ENCODE measurements around the gene STKLD1.
A peak's percentile ranks its signal among the peaks of the same experiment; 100 is the strongest.
"Not testable (repeated sequence)": the region's sequence is repeated elsewhere in the genome, so short reads cannot be mapped to it uniquely, and the experiment has no call there.

The STKLD1 gene

DNA sequence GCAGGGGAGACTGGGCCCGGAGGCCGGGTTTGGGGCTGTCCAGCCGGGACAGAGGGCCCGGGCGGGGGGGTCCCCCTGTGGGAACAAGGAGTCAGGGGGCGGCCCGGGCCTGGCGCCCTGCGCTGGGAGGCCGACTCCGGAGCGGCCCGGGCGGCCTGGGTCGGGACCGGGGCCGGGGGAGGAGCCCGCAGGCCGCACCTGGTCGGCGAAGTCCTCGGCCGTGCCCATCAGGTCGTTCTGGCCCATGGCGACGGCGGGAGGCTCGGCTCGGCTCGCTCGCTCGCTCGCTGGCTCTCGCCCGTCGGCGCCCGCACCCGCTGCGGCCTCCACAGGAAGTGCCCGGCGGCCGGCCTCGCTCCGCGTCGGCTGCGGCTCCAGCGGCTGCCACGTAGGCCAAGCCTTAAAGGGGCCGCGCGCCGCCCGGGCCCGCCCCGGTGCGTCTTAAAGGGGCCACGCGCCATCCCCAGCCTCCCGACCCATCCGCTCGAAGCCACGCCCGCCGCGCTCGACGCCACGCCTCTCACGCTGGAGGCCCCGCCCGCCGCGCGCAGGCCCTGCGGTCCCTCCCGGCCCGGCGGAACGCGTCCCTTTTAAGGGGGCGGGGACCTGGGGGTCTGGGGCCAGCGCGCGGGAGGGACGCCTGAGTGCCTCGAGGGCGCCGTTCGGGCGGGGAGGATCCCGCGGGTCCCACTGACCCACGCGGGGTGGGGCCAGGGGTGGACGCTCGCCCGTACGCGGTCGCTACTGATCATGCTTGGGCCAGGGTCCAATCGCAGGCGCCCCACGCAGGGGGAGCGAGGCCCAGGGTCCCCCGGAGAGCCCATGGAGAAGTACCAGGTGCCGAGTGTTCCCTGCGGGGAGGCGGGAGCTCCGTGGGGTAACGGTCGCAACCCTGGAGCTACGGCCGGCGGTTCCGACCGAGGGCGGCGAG, at the start of gene STKLD1, which contains the start of gene SURF4:
TSS of gene STKLD1 (plus strand) at position 643 of the 931 bp plus-strand sequence. CDS start at position 751, 108 bp downstream.
TSS of gene SURF4 (minus strand) at position 337 of the 931 bp plus-strand sequence. CDS start at position 246, 91 bp downstream.
- DNase-seq (ENCODE audit: low read depth) = peak; percentile 86

DNA sequence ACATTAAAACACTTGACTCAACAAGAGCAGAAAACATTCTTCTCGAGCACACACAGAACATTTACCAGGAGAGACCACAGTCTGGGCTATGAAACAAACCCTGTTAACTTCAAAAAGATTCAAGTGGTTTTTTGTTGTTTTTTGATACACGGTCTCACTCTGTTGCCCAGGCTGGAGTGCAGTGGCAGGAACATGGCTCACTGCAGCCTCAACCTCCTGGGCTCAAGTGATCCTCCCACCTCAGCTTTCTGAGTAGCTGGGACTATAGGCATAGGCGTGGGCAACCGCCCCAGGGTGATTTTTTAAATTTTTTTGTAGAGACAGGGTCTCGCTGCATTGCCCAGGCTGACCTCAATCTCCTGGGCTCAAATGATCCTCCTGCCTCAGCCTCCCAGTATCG, 49.1 kb upstream of the STKLD1 start:
- DNase-seq (ENCODE audit: low read depth) = not testable (repeated sequence)

DNA sequence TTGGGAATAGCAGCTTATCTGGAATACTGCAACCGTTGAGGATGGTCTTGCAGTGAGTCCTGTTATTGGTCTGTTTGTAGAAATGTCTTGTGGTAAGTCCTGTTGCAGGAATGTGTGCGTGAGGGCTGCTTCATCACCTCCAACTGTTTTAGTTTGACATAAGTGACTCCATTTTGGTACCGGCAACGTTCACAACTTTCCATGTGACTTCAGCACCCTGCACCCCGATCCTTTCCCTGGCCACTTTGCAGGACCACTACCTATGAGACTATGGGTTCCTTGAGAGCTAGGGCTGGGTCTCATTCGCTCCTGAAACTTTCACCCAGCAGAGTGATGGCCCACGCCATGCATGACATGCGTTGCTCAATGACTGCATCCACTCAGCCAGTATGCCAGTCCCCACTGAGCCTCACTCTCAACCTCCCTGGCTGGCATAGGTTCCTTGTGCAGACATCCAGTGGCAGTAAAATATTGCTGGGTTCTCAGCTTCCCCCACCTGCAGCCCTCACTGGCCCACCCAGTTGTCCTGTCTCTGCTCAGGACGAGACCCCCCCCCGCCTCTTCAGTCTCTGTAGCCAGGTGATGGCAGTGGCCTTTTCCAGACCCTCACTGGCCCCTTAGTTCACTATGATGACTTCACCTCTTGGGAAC, 48.2 kb upstream of the STKLD1 start:
- no peak for DNase-seq (ENCODE audit: low read depth)

DNA sequence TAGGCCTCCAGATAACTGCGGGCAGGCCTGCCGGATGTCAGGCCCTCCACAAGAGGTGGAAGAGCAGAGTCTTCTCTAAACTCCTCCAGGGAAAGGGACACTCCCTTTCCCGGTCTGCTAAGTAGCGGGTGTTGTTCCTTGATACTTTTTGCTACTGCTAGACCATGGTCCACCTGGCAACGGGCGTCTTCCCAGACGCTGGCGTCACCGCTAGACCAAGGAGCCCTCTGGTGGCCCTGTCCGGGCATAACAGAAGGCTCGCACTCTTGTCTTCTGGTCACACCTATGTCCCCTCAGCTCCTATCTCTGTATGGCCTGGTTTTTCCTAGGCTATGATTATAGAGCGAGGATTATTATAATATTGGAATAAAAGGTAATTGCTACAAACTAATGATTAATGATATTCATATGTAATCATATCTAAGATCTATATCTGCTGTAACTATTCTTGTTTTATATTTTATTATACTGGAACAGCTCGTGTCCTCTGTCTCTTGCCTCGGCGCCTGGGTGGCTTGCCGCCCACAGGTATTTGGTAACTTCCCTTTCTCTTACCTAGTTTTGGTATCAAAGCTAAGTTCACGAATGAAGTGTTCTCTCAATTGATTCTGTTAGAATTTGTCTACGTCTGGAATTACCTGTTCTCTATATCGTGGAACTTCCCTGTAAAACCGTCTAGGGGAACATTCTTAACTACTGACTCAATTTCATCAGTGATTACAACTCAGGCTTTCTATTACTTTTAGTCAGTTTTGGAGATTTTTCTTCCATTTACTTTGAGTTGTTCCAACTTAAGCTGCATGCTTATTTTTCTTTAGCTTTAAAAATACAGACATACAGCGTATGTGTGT, 46.6 kb upstream of the STKLD1 start:
- not testable (repeated sequence) for DNase-seq (ENCODE audit: low read depth)

DNA sequence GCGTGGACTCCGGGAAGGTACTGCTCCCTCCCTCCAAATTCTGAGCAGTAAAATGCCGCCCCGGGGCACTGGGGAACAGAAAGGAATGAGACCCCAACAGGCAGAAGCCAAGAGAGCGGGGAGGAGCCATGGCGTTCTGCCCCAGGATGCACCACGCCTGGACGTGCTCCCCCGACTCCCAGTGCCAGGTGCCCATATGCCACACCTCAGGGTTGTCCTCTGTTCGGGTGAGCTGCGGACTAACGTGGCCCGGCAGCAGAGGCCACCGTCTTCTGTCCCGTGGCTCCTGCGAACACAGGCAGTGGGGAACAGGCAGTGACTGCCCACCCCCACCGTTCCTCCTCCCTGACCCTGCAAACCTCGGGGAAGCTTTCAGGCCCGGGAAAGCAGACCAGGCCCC, 44.9 kb upstream of the STKLD1 start:
- DNase-seq (ENCODE audit: low read depth) = no peak

DNA sequence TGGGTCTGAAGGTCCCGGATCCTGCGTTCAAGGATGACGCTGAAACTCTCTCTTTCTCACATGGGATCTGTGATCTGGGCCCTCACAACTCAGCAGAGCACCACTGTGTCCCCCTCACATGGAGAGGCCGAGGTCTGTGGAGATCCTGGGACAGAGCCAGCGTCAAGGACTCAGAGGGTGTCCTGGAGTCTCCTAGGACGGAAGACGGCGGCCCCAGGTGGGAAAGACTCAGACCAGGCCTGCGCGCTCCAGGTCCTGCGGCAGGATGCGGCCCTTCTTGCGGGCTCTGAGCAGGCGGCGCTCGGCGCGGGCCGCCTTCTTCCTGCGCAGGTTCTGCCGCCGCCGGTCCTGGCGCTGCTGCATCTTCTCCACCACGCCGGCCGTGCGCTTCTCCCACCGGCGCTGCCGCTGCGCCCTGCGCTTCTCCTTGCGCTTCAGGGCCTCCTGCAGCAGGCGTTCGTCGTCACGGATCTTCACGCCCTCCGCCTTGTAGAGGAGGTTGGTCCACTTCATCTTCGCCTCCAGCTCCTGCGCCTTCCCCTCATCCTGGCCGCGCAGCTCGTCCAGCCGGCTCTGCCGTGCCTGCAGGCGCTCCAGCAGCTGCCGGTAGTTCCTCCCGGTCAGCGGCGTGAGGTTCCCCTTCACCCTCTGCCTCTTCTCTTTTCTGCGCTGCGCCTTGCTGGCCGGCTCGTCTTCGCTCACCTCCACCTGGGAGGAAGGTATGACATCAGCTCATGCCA, 44.4 kb upstream of the STKLD1 start:
- no peak for DNase-seq (ENCODE audit: low read depth)

DNA sequence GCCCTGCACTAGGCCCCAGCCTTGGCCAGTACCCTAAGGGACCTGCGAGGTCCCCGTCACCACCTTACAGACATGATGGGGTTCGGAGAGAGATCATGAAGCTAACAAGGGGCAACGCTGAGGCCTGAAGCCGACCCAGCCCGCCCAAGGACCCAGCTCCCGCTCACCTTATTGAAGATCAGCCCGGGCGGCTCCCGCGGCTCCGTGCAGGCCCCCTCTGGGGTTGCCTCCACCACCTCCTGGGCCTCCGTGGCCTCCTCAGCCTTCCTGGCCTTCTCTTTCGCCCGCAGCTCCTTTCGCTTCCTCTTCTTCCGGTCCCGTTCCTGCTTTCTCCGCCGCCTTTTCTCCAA, 43.8 kb upstream of the STKLD1 start:
- no peak for DNase-seq (ENCODE audit: low read depth)

DNA sequence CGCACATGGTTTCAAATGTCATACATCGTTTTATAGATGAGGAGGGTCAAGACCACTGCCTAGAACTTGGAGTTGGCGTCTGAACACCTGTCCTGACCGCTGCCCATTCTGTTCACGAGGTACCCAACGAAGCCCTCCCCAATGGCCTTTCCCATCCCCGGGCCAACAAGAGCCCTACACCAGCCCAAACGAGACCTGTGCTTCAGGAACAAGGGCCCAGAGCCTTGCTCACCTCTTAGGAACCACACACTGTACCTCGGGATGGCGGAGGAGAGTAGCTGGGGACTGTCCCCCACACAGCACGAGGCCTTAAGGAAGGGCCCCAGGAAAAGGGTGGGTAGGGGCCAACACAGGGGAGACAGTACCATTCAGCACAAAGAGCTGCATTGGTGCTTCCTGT, 43.2 kb upstream of the STKLD1 start:
- no peak for DNase-seq (ENCODE audit: low read depth)

DNA sequence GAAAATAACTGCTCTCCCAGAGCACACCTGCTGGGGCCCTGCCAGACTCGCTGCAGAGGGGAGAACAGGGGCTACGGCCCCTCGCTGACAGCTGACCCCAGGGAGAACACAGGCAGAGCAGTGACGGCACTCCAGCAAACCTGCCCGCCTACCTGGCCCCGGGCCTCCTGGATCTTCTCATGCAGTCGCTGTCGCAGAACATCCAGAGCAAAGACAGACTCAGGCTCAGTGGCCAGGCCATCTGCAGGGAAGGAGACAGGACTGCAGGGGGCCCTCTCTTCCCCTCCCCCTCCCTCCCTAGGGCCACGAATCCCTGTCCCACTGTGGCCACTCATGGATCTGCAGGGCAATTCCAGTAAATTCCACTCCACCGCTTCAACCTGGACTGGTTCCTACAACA, 42.6 kb upstream of the STKLD1 start:
- DNase-seq (ENCODE audit: low read depth) = no peak

DNA sequence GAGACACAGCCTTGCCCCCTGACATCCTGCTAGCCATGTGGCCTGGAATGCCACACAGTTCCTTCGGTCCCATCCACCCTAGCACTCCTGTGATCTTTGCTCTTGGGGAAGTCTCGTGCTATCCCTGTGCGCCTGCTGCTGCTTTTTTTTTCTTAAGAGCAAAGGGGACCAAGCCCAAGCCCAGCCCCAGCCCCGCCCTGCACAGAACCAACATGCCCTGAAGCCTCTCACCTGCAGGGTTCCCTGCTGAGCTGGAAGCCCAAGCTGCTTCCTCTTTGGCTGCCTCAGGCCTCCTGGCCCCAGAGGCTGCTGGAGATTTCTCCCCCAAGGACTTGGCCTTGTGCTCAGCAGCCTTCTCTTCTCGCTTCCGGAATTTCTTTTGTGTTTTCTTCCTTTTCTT, 42.0 kb upstream of the STKLD1 start:
- DNase-seq (ENCODE audit: low read depth) = no peak

DNA sequence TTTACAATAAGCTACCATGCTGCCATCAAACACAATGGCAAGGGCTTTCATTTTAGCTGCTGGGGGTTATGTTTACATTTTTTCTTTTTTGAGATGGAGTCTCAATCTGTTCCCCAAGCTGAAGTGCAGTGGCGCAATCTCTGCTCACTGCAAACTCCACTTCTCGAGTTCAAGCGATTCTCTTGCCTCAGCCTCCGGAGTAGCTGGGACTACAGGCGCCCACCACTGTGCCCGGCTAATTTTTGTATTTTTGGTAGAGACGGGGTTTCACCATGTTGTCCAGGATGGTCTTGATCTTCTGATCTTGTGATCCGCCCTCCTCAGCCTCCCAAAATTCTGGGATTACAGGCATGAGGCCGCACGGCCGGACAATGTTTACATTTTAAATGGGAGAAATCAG, 41.3 kb upstream of the STKLD1 start:
- not testable (repeated sequence) for DNase-seq (ENCODE audit: low read depth)

DNA sequence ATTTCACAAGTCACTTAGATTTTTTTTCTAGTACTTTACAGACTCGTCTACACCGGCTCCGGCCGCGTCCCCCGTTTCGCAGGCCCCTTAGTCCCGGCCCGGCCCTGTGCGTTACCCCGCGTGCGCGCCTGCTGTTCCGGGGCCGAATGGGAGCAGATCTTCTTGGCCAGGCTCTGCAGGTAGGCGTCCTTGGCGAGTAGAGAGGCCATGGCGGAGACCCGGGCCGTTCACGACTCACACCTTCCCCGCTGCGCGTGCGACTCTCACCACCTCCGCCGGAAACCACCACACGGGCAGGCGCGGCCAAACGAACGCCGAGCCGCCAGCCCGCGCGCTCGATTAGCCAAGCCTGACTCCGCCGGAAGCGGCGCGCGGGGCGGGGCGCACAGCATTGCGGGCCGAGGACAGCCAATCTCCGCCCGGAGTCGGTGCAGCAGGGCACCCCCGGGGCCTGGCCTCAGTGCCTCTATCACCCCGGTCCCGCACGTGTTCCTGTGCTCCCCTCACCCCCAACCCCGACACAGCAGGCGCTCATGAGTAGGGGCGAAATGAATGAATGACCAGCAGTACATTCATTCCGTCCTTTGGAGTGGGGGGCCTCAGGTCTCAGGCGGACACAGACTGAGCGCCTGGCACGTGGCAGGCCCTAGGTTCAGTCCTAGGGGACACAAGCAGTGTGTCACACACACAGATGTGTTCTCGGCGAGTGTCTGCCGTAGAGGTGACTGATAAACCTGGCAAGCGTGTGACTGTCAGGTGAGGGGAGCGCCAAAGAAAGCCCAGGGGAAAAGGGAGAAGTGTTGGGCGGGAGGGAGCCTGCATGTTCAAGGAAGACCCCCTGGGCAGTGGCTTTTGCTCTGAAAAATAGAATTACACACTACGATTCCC, 40.0 kb upstream of the STKLD1 start, which contains the start of gene SURF6:
TSS of gene SURF6 (minus strand) at position 265 of the 888 bp plus-strand sequence. CDS start at position 209, 56 bp downstream.
- DNase-seq (ENCODE audit: low read depth) = peak; percentile 86

DNA sequence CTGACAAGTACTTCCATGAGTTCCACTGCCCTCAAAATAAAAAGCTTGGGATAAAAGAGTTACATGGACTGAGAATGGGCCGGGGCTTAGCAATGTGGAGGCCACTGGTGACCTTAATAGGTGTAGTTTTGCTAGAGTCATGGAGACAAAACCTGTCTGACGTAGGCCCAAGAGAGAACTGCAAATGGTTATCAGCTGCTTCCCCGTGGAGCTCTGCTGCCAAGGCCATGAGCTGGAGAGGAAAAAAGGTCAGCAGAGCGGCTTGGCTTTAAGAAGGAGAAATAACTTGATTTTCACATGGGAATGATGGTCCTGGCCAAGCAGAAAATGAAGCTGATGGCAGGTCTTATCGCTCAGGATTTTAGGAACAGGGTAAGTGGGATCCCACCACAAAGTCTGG, 36.5 kb upstream of the STKLD1 start:
- DNase-seq (ENCODE audit: low read depth) = no peak

DNA sequence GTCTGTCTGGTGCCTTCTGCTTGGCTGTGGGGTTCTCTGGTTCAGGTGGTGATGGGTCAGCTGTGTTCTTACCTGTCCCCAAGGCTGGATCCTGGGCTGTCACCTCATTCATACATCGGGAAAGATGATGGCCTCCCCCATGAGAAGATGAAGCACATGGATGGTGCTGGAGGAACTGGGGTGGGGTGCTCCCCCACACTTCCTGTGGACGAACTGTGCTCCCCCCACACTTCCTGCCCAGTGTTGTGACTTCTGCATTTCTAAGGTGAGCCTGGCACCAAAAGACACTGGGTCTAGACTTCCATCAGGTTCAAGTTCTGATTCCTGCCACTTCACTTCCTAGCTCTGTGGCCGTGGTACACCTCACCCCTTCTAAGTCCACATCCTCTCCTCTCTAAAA, 35.9 kb upstream of the STKLD1 start:
- DNase-seq (ENCODE audit: low read depth) = no peak

DNA sequence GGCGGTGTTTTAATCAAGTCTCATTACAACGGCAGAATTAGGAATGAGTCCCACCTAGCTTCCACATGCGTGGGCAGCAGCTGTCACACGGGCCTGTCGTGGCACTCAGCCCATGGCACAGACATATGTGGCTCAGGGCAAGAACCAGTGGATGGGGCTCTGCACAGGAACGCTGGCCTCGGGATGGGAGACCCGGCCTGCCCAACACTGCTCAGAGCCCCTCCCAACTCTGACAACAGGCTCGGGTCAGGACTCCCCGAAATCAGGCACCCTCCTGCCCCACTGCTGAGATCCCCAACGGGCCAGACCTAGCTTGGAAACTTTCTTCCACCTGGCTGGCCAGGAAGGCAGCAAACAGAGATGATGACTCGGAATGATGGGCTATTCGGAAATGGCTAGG, 35.2 kb upstream of the STKLD1 start:
- DNase-seq (ENCODE audit: low read depth) = no peak

DNA sequence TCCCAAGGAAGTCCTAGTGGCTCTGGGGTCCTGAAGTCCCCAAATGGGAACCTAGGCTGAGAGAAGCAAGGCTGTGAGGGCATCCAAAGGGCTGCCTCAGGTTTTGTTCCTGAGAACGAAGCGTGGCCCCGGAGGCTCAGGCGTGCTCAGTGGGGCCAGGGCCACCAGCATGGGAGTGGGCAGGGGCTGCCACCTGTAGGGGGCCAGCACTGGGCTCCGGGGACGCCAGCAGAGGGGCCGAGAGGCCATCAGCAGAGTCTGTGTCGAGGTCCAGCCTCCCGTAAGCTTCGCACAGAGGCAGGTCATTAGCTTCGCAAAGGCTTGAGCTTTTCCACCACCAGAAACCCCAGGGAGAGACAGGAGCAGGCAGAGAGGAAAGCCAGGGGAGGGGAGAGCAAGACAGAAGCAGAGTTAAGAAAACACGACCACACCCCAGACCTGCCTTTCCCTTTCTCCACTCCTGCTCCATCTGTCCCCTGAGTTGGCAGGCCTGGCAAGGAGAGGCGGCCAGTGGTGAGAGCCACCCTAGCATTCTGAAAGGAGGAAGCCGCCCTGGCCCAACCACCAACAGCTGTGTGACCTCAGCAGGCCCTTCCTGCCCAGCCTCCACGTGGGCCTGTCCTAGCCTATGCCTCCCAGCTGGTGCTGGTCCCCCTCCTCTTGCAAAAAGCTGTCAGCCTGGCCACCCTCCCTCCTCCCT, 34.6 kb upstream of the STKLD1 start:
- no peak for DNase-seq (ENCODE audit: low read depth)

DNA sequence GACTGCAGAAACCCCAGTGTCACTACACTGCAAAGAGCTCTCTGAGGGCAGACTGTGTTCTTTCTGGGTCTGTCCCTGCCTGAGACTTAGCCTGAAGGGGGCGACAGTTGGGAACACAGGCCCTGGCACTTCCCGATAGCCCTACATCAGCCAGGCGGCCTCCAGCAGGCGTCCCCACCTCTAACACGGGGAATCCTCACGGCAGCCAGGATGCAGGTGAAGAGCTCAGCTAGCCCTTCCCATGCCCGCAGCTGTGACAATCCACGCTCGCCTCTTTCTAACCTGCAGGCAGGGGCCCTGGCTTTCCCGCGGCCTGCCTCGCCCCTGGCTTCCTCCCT, 34.1 kb upstream of the STKLD1 start:
- no peak for DNase-seq (ENCODE audit: low read depth)

DNA sequence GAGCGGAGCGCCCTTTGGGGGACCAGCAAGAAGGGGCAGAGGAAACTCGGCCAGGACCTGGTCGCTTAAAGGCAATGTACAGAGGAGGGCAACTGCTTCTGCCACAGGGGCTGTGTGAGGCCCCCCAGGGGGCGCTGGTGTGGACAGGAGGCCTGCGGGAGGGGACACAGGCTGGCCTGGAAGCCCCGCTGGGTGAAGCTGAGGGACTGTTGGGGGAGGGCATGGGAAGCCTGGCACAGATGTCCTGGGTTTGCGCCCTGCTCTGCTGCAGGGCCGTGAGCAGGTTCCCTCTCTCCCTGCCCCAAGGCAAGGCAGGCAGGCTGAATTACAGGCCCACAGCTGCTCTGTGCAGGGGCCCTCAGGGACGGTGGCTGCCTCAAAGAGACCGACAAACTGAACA, 33.6 kb upstream of the STKLD1 start:
- no peak for DNase-seq (ENCODE audit: low read depth)

DNA sequence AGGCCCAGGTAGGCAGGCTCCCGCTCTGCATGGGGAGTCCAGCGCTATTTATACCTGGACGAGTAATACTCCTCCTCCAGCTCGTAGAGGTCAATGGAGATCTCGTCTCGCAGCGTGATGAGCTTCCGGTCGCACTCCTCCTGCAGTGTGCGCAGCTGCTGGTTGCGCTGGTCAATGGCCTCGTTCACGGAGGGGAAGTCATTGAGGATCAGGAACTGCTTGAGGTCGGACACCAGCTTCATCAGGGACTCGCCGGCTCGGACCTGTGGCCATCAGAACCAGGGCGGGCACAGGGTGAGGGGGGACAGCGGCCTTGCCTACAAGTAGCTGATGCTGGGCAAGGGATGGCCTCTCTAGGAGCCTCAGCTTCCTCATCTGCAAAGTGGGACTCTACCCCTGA, 32.1 kb upstream of the STKLD1 start:
- DNase-seq (ENCODE audit: low read depth) = no peak

DNA sequence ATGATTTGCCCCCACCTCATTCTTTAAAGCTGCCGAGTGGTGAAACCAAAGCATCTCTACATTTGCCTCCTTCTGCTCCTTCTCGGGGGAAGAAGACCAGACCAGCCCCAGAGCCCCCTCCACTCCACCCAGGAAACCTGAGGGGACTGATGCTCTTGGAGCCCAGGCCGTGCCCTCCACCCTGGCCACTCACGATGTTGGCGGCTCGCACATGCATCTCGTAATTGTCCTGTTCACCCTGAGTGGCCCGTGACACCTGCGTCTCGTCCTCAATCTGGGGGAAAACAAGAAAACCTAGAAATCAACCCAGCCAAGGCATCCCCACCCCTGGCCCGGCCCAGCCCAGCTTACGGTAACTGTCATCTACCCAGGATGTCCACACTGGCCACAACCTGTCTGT, 31.2 kb upstream of the STKLD1 start:
- DNase-seq (ENCODE audit: low read depth) = no peak
